Hematopoietic multipotent progenitor cell (in vitro differentiated cells): ENCODE results near the gene RARRES1. TPM values are rescaled to one million over a fixed set of nuclear protein-coding genes. Genes with fewer than 3 reads are reported as not detected.

ENCODE experiments used
- DNase-seq, 3 donors: peaks; one replicate each; pipeline ENCODE4 v3.0.0-alpha.2; 2011 to 2015; ENCODE audit warnings: low read depth in 2 of 3, low spot score in 2 of 3
- small RNA-seq: library from RNA; depleted of rRNA; stranded (forward); fragments of <200 nt; gene quantifications from one replicate; pipeline ENCODE3, GENCODE V24; 2012
- total RNA-seq: library from RNA; depleted of rRNA; stranded (reverse); fragments of >200 nt; gene quantifications from one replicate; pipeline ENCODE4 v1.2.3, GENCODE V29; 2012

The RARRES1 gene
- total RNA-seq, 1 donor: 0.81 TPM

GRCh38 chr3:158649791-158650190 is 82.5 kb downstream of the RARRES1 start:
- no peak for DNase-seq

Small RNA genes within 50 kb of the gene (small RNA-seq; reads per million reads assigned to genes)
- not detected for gene AC080013.6

Other genes with a start within 250 kb of the RARRES1 start
- gene MLF1, start 161.3 kb downstream of the RARRES1 start, total RNA-seq: 2.4 TPM
- 19.7 TPM for gene GFM1, start 87.9 kb downstream of the RARRES1 start, total RNA-seq
- 31.0 TPM for gene LXN, start 59.8 kb downstream of the RARRES1 start, total RNA-seq
- 108 TPM for gene MFSD1, start 69.6 kb upstream of the RARRES1 start, total RNA-seq